Liver (tissue), 9 donors: ENCODE measurements around the gene JDP2. TPM values are rescaled to one million over a fixed set of nuclear protein-coding genes. Genes with fewer than 3 reads are reported as not detected.

Experiments
- DNase-seq: peaks from one replicate; pipeline ENCODE4 v3.0.0-alpha.2; 2017; ENCODE audit warnings: low spot score
- H3K27ac ChIP-seq, 2 donors: one replicate each; pipeline ENCODE4 v1.7.0; 2013; ENCODE audit warnings: inconsistent platforms in 2 of 2, low read length in 2 of 2, control low read depth in 1 of 2, low read depth in 1 of 2, mild to moderate bottlenecking in 1 of 2
- H3K27me3 ChIP-seq, 4 donors: one replicate each; pipeline versions ENCODE4 v1.6.1 to v1.7.0; 2013; ENCODE audit warnings: low read length in 3 of 4, inconsistent platforms in 1 of 4, mild to moderate bottlenecking in 1 of 4, moderate library complexity in 1 of 4; ENCODE audit not compliant: control insufficient read depth in 4 of 4, insufficient read depth in 4 of 4
- H3K36me3 ChIP-seq, 4 donors: one replicate each; pipeline versions ENCODE4 v1.6.1 to v1.7.0; 2013; ENCODE audit warnings: low read length in 3 of 4, mild to moderate bottlenecking in 3 of 4, low read depth in 1 of 4, moderate library complexity in 1 of 4; ENCODE audit not compliant: control insufficient read depth in 4 of 4, insufficient read depth in 3 of 4
- H3K4me1 ChIP-seq, 4 donors: one replicate each; pipeline versions ENCODE4 v1.6.1 to v1.7.0; 2013; ENCODE audit warnings: low read length in 3 of 4, mild to moderate bottlenecking in 3 of 4, moderate library complexity in 1 of 4; ENCODE audit not compliant: control insufficient read depth in 4 of 4, insufficient read depth in 4 of 4
- H3K4me3 ChIP-seq, 3 donors: one replicate each; pipeline versions ENCODE4 v1.6.1 to v1.7.0; 2013; ENCODE audit warnings: low read length in 3 of 3, control low read depth in 1 of 3, low read depth in 1 of 3, mild to moderate bottlenecking in 1 of 3
- H3K9ac ChIP-seq, 2 donors: one replicate each; pipeline ENCODE4 v1.7.0; 2013; ENCODE audit warnings: low read length in 2 of 2, mild to moderate bottlenecking in 2 of 2, moderate library complexity in 2 of 2, control low read depth in 1 of 2, low read depth in 1 of 2
- H3K9me3 ChIP-seq, 4 donors: one replicate each; pipeline versions ENCODE4 v1.6.1 to v1.7.0; 2013; ENCODE audit warnings: low read length in 3 of 4; ENCODE audit not compliant: control insufficient read depth in 4 of 4
- EGR1 ChIP-seq, 2 donors: IDR thresholded peaks; 2 replicates each; pipeline ENCODE4 v1.6.1; 2016 to 2018; ENCODE audit warnings: antibody characterized with exemption in 2 of 2, low read depth in 2 of 2
- FOXA1 ChIP-seq: IDR thresholded peaks from 2 replicates; pipeline ENCODE4 v1.6.1; 2016; ENCODE audit warnings: antibody characterized with exemption
- FOXA2 ChIP-seq: IDR thresholded peaks from 2 replicates; pipeline ENCODE4 v1.6.1; 2016; ENCODE audit warnings: antibody characterized with exemption
- GABPA ChIP-seq, 2 donors: IDR thresholded peaks in 1 of 2; conservative IDR thresholded peaks in 1 of 2; 2 replicates each; pipeline ENCODE4 v1.6.1; 2016; ENCODE audit warnings: antibody characterized with exemption in 2 of 2, mild to moderate bottlenecking in 1 of 2, moderate library complexity in 1 of 2
- HNF4A ChIP-seq, 2 donors: conservative IDR thresholded peaks; 2 replicates each; pipeline ENCODE4 v1.6.1; 2016; ENCODE audit warnings: antibody characterized with exemption in 2 of 2, mild to moderate bottlenecking in 2 of 2
- HNF4G ChIP-seq: IDR thresholded peaks from 2 replicates; pipeline ENCODE4 v1.6.1; 2016; ENCODE audit warnings: antibody characterized with exemption
- JUND ChIP-seq, 2 donors: IDR thresholded peaks; 2 replicates each; pipeline ENCODE4 v1.6.1; 2016; ENCODE audit warnings: antibody characterized with exemption in 2 of 2
- NR2F2 ChIP-seq: IDR thresholded peaks from 2 replicates; pipeline ENCODE4 v1.6.1; 2016; ENCODE audit warnings: antibody characterized with exemption
- RAD21 ChIP-seq, 2 donors: IDR thresholded peaks; 2 replicates each; pipeline ENCODE4 v1.6.1; 2016; ENCODE audit warnings: antibody characterized with exemption in 2 of 2, mild to moderate bottlenecking in 2 of 2
- RXRA ChIP-seq, 2 donors: IDR thresholded peaks; 2 replicates each; pipeline ENCODE4 v1.6.1; 2017 to 2018; ENCODE audit warnings: antibody characterized with exemption in 2 of 2, mild to moderate bottlenecking in 1 of 2
- SP1 ChIP-seq: IDR thresholded peaks from 2 replicates; pipeline ENCODE4 v1.6.1; 2018; ENCODE audit warnings: antibody characterized with exemption, mild to moderate bottlenecking
- TAF1 ChIP-seq: conservative IDR thresholded peaks from 2 replicates; pipeline ENCODE4 v1.6.1; 2016; ENCODE audit warnings: antibody characterized with exemption, mild to moderate bottlenecking
- YY1 ChIP-seq: IDR thresholded peaks from 2 replicates; pipeline ENCODE4 v1.6.1; 2016; ENCODE audit warnings: antibody characterized with exemption, mild to moderate bottlenecking
- WGBS: extraction: QIAGEN DNeasy Blood & Tissue Kit; methylation state at CpG from one replicate; pipeline ENCODE4 v1.1.7; 2013; 5-methylcytosine and 5-hydroxymethylcytosine counted together
- polyA plus RNA-seq, 2 donors: library from polyadenylated mRNA; stranded (reverse) in 1 of 2; unstranded in 1 of 2; fragments of 200-250 nt in 1 of 2; fragments of >200 nt in 1 of 2; fragmentation: Nextera tagmentation in 1 of 2; extraction: Ambion mirVana in 1 of 2; gene quantifications; one replicate each; pipeline versions ENCODE4 v1.2.1 to v1.2.3, GENCODE V29; 2013 to 2015
- total RNA-seq, 2 donors: library from RNA; depleted of rRNA; stranded (reverse); fragments of >200 nt; gene quantifications; one replicate each; pipeline ENCODE4 v1.2.3, GENCODE V29; 2014
- TF ChIP-seq, protein P1 (sequence below): IDR thresholded peaks from 2 replicates; pipeline ENCODE4 v1.6.1; 2016; ENCODE audit warnings: antibody characterized with exemption
- TF ChIP-seq, protein P2 (sequence below): IDR thresholded peaks from 2 replicates; pipeline ENCODE4 v1.6.1; 2016; ENCODE audit warnings: antibody characterized with exemption
- TF ChIP-seq, protein P3 (sequence below): fragments of 150-350 bp; IDR thresholded peaks from 2 replicates; pipeline ENCODE4 v1.5.1; 2017; ENCODE audit warnings: improper control_type of control experiment, low read depth, low read length; ENCODE audit not compliant: missing input control
- TF ChIP-seq, protein P4 (sequence below): IDR thresholded peaks from 2 replicates; pipeline ENCODE4 v1.6.1; 2016; ENCODE audit warnings: antibody characterized with exemption
- TF ChIP-seq, protein P5 (sequence below): IDR thresholded peaks from 2 replicates; pipeline ENCODE4 v1.6.1; 2016; ENCODE audit warnings: antibody characterized with exemption, mild to moderate bottlenecking
- donor health status: healthy.
- donor health status: healthy.
- donor health status: healthy.
- donor health status: healthy.
- donor health status: healthy.

The JDP2 gene
- total and polyA plus RNA-seq, 4 donors: 2.4 to 14.6 (median 8.7) TPM

DNA sequence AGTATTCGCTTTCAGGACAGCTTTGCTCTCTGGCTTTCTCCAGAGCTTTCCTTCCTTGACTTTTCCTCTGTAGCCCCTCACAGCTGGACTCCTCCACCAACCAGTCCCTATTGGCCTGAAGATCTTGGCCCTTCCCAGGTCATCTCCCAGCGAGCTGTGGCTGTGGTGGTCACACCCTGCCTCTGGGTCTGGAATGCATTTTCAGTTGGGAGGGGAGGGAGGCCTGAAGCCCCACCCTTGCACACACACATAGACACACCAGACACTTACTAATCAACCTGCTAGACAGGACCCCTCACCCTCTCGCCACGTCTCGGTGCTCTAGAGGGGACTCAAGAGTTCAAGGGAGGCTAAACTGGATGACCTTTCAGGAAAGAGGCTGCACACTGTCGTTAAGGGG, 13.9 kb downstream of the JDP2 start:
- H3K4me3 ChIP-seq: no peak overlapping the region
- no peaks in the 10 kb centered on the region for H3K9me3 ChIP-seq
- H3K27me3 ChIP-seq: no peaks in the 10 kb centered on the region
- H3K27ac ChIP-seq: peak overlapping the region; percentile 41 to 59
- 90% methylated on average over 6 of the region's 6 CpGs for WGBS
- DNase-seq: no peak
- peaks cover 0 to 19% (median 10%) of the 10 kb centered on the region in 4 donors for H3K36me3 ChIP-seq
- H3K9ac ChIP-seq: no peak overlapping the region
- H3K4me1 ChIP-seq: peaks cover 2 to 27% (median 16%) of the 10 kb centered on the region in 4 donors
- TF ChIP-seq TAF1 (no peak), YY1 (no peak), FOXA2 (no peak), EGR1 (IDR thresholded peaks at IDR 0.05; ENCODE audit: low read depth in 2 of 2) (no peak), JUND (IDR thresholded peaks at IDR 0.05) (no peak), RAD21 (IDR thresholded peaks at IDR 0.05) (no peak), SP1 (no peak), FOXA1 (no peak), HNF4G (no peak), HNF4A (conservative IDR thresholded peaks at IDR 0.05) (no peak), RXRA (IDR thresholded peaks at IDR 0.05) (no peak), GABPA (IDR thresholded peaks at IDR 0.05 in 1 of 2, conservative IDR thresholded peaks at IDR 0.05 in 1 of 2) (no peak), NR2F2 (no peak)
- TF ChIP-seq, protein P1, sequence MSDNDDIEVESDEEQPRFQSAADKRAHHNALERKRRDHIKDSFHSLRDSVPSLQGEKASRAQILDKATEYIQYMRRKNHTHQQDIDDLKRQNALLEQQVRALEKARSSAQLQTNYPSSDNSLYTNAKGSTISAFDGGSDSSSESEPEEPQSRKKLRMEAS: no peak
- TF ChIP-seq, protein P2, sequence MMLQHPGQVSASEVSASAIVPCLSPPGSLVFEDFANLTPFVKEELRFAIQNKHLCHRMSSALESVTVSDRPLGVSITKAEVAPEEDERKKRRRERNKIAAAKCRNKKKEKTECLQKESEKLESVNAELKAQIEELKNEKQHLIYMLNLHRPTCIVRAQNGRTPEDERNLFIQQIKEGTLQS: no peak
- TF ChIP-seq, protein P3, sequence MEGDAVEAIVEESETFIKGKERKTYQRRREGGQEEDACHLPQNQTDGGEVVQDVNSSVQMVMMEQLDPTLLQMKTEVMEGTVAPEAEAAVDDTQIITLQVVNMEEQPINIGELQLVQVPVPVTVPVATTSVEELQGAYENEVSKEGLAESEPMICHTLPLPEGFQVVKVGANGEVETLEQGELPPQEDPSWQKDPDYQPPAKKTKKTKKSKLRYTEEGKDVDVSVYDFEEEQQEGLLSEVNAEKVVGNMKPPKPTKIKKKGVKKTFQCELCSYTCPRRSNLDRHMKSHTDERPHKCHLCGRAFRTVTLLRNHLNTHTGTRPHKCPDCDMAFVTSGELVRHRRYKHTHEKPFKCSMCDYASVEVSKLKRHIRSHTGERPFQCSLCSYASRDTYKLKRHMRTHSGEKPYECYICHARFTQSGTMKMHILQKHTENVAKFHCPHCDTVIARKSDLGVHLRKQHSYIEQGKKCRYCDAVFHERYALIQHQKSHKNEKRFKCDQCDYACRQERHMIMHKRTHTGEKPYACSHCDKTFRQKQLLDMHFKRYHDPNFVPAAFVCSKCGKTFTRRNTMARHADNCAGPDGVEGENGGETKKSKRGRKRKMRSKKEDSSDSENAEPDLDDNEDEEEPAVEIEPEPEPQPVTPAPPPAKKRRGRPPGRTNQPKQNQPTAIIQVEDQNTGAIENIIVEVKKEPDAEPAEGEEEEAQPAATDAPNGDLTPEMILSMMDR: no peak
- TF ChIP-seq, protein P4, sequence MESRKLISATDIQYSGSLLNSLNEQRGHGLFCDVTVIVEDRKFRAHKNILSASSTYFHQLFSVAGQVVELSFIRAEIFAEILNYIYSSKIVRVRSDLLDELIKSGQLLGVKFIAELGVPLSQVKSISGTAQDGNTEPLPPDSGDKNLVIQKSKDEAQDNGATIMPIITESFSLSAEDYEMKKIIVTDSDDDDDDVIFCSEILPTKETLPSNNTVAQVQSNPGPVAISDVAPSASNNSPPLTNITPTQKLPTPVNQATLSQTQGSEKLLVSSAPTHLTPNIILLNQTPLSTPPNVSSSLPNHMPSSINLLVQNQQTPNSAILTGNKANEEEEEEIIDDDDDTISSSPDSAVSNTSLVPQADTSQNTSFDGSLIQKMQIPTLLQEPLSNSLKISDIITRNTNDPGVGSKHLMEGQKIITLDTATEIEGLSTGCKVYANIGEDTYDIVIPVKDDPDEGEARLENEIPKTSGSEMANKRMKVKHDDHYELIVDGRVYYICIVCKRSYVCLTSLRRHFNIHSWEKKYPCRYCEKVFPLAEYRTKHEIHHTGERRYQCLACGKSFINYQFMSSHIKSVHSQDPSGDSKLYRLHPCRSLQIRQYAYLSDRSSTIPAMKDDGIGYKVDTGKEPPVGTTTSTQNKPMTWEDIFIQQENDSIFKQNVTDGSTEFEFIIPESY: no peak
- TF ChIP-seq, protein P5, sequence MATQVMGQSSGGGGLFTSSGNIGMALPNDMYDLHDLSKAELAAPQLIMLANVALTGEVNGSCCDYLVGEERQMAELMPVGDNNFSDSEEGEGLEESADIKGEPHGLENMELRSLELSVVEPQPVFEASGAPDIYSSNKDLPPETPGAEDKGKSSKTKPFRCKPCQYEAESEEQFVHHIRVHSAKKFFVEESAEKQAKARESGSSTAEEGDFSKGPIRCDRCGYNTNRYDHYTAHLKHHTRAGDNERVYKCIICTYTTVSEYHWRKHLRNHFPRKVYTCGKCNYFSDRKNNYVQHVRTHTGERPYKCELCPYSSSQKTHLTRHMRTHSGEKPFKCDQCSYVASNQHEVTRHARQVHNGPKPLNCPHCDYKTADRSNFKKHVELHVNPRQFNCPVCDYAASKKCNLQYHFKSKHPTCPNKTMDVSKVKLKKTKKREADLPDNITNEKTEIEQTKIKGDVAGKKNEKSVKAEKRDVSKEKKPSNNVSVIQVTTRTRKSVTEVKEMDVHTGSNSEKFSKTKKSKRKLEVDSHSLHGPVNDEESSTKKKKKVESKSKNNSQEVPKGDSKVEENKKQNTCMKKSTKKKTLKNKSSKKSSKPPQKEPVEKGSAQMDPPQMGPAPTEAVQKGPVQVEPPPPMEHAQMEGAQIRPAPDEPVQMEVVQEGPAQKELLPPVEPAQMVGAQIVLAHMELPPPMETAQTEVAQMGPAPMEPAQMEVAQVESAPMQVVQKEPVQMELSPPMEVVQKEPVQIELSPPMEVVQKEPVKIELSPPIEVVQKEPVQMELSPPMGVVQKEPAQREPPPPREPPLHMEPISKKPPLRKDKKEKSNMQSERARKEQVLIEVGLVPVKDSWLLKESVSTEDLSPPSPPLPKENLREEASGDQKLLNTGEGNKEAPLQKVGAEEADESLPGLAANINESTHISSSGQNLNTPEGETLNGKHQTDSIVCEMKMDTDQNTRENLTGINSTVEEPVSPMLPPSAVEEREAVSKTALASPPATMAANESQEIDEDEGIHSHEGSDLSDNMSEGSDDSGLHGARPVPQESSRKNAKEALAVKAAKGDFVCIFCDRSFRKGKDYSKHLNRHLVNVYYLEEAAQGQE: no peak
